OCI-LY7 (cell line): ENCODE measurements around the gene DDHD1. TPM values are rescaled to one million over a fixed set of nuclear protein-coding genes. Genes with fewer than 3 reads are reported as not detected.

Source experiments
- BruUV-seq: library from RNA; stranded (reverse); fragments of 400-500 nt; replicated peaks from 2 replicates; lab custom pipeline; 2021; lab: Mats Ljungman, UMichigan
- CTCF ChIA-PET: fragments of 300-600 bp; sonication (Branson Sonifier 250); formaldehyde crosslinking; loops from one replicate; lab custom pipeline; 2022; ENCODE audit warnings: antibody characterized with exemption; ENCODE audit not compliant: unreplicated experiment; lab: Charles Lee
- POLR2A ChIA-PET: fragments of 300-600 bp; sonication (Branson Sonifier 250); formaldehyde crosslinking; loops from one replicate; lab custom pipeline; 2022; ENCODE audit warnings: antibody characterized with exemption; lab: Charles Lee
- DNase-seq: peaks from one replicate; pipeline ENCODE4 v3.0.0-alpha.2; 2015; ENCODE audit warnings: low spot score
- H2AFZ ChIP-seq: fragments of 200-600 bp; sonication (generic), shearing (Covaris generic); 2 replicates; pipeline ENCODE4 v1.6.1; 2014; ENCODE audit warnings: mild to moderate bottlenecking, antibody characterized with exemption, low read length, moderate library complexity
- H3K27ac ChIP-seq: fragments of 200-600 bp; sonication (generic); 2 replicates; pipeline ENCODE4 v1.5.1; 2014; ENCODE audit warnings: mixed run types, low read depth, mild to moderate bottlenecking, moderate library complexity, low read length, inconsistent platforms; ENCODE audit not compliant: poor library complexity, severe bottlenecking
- H3K36me3 ChIP-seq: fragments of 200-600 bp; sonication (generic); 2 replicates; pipeline ENCODE4 v1.6.1; 2014; ENCODE audit warnings: mild to moderate bottlenecking, antibody characterized with exemption, low read length, moderate library complexity, mixed read lengths; ENCODE audit not compliant: insufficient read depth
- H3K4me1 ChIP-seq: fragments of 200-600 bp; sonication (generic); 2 replicates; pipeline ENCODE4 v1.5.1; 2014; ENCODE audit warnings: mild to moderate bottlenecking, low read length; ENCODE audit not compliant: insufficient read depth, poor library complexity, severe bottlenecking
- H3K4me2 ChIP-seq: fragments of 200-600 bp; sonication (generic); 2 replicates; pipeline ENCODE4 v1.6.1; 2014; ENCODE audit warnings: mild to moderate bottlenecking, low read length
- H3K4me3 ChIP-seq: fragments of 200-600 bp; sonication (generic); 2 replicates; pipeline ENCODE4 v1.5.1; 2014; ENCODE audit warnings: mild to moderate bottlenecking, low read depth, low read length; ENCODE audit not compliant: poor library complexity, severe bottlenecking
- H3K79me2 ChIP-seq: fragments of 200-600 bp; sonication (generic); 2 replicates; pipeline ENCODE4 v1.6.1; 2016; ENCODE audit warnings: low read depth, mild to moderate bottlenecking, low read length, moderate library complexity, mixed read lengths; ENCODE audit not compliant: insufficient read depth
- H3K9me2 ChIP-seq: fragments of 200-600 bp; sonication (generic); 2 replicates; pipeline ENCODE4 v1.6.1; 2016; ENCODE audit warnings: mild to moderate bottlenecking, low read length, mixed read lengths; ENCODE audit not compliant: insufficient read depth
- H3K9me3 ChIP-seq: fragments of 200-600 bp; sonication (generic); 2 replicates; pipeline ENCODE4 v1.6.1; 2014; ENCODE audit warnings: mild to moderate bottlenecking, mixed run types, low read length, mixed read lengths
- H4K20me1 ChIP-seq: fragments of 200-600 bp; sonication (generic); 2 replicates; pipeline ENCODE4 v1.6.1; 2014; ENCODE audit warnings: mild to moderate bottlenecking, antibody characterized with exemption, low read length, moderate library complexity, mixed read lengths; ENCODE audit not compliant: insufficient read depth
- CTCF ChIP-seq: fragments of 200-600 bp; sonication (generic); conservative IDR thresholded peaks from 2 replicates; pipeline ENCODE4 v1.5.1; 2014; ENCODE audit warnings: mild to moderate bottlenecking, antibody characterized with exemption, low read length, moderate library complexity, mixed read lengths
- EZH2phosphoT487 ChIP-seq: fragments of 200-600 bp; sonication (generic); IDR thresholded peaks from 2 replicates; pipeline ENCODE4 v1.6.1; 2018; ENCODE audit warnings: low read depth, borderline replicate concordance, mild to moderate bottlenecking, mixed run types, antibody characterized with exemption, low read length, moderate library complexity, mixed read lengths
- intact Hi-C: fragments of 100-400 bp; cut with micrococcal nuclease; formaldehyde crosslinking; loops from one replicate; pipeline ENCODE4 v1.10.0; 2022; ENCODE audit not compliant: unreplicated experiment
- total RNA-seq, 2 experiments: library from RNA; depleted of rRNA in 1 of 2; stranded (reverse); fragments of >200 nt in 1 of 2; shearing (Covaris generic) in 1 of 2; gene quantifications; 2 replicates each; pipeline ENCODE4 v1.2.3, GENCODE V29; 2014 to 2022

The DDHD1 gene
- total RNA-seq, 2 experiments from 2014 or later, result 28.7 to 45.2 TPM

GRCh38 chr14:53017837-53018236 is 135.3 kb downstream of the DDHD1 start:
- no TSS peak for BruUV-seq
- POLR2A ChIA-PET, result interaction anchor here (0.7 kb wide), 1 partner anchor 36 kb away, joined by 3 read pairs; no protein-coding TSS in a partner anchor

GRCh38 chr14:53016919-53017318 is 136.2 kb downstream of the DDHD1 start:
- H3K36me3 ChIP-seq, result no peaks in the 10 kb centered on the region
- CTCF ChIA-PET, result no interaction called here
- no peaks in the 10 kb centered on the region for H3K9me2 ChIP-seq
- no peaks in the 10 kb centered on the region for H3K9me3 ChIP-seq
- H4K20me1 ChIP-seq, result no peaks in the 10 kb centered on the region; the same call in 1 of the 2 replicates
- no peaks in the 10 kb centered on the region for H3K79me2 ChIP-seq
- no peak overlapping the region for H3K4me2 ChIP-seq
- no peak for TF ChIP-seq EZH2phosphoT487
- no peak for TF ChIP-seq CTCF
- H3K4me3 ChIP-seq, result no peak overlapping the region
- POLR2A ChIA-PET, result no interaction called here
- intact Hi-C loops, result no loop called here
- DNase-seq, result no peak
- no TSS peak for BruUV-seq
- no peaks in the 10 kb centered on the region for H3K4me1 ChIP-seq
- H3K27ac ChIP-seq, result no peak overlapping the region
- H2AFZ ChIP-seq, result no peak overlapping the region

More at GRCh38 chr14:53017837-53018236, 135.3 kb downstream of the DDHD1 start:
- no peaks in the 10 kb centered on the region for H3K9me3 ChIP-seq
- no peaks in the 10 kb centered on the region for H3K79me2 ChIP-seq
- H2AFZ ChIP-seq, result no peak overlapping the region
- no peak overlapping the region for H3K27ac ChIP-seq
- H3K4me1 ChIP-seq, result no peaks in the 10 kb centered on the region
- intact Hi-C loops, result no loop called here
- CTCF ChIA-PET, result no interaction called here
- DNase-seq, result no peak
- no peak overlapping the region for H3K4me2 ChIP-seq
- no peaks in the 10 kb centered on the region; the same call in 1 of the 2 replicates for H4K20me1 ChIP-seq
- H3K36me3 ChIP-seq, result no peaks in the 10 kb centered on the region
- H3K4me3 ChIP-seq, result no peak overlapping the region
- TF ChIP-seq EZH2phosphoT487, result no peak
- no peak for TF ChIP-seq CTCF
- H3K9me2 ChIP-seq, result no peaks in the 10 kb centered on the region

- no peak for TF ChIP-seq CTCF
- no peak for TF ChIP-seq EZH2phosphoT487
- H3K9me3 ChIP-seq, result no peaks in the 10 kb centered on the region
- intact Hi-C loops, result no loop called here
These were observed 136.6 kb downstream of the DDHD1 start for GRCh38 chr14:53016491-53016890.

More at GRCh38 chr14:53016491-53016890, 136.6 kb downstream of the DDHD1 start:
- H3K27ac ChIP-seq, result no peak overlapping the region
- no peak for DNase-seq
- ChIA-PET CTCF (no interaction called here), POLR2A (no interaction called here)
- no peaks in the 10 kb centered on the region for H3K9me2 ChIP-seq
- H3K4me1 ChIP-seq, result no peaks in the 10 kb centered on the region
- H3K4me3 ChIP-seq, result no peak overlapping the region
- H2AFZ ChIP-seq, result no peak overlapping the region
- H3K79me2 ChIP-seq, result no peaks in the 10 kb centered on the region
- BruUV-seq, result no TSS peak
- no peak overlapping the region for H3K4me2 ChIP-seq
- H3K36me3 ChIP-seq, result no peaks in the 10 kb centered on the region
- H4K20me1 ChIP-seq, result no peaks in the 10 kb centered on the region; the same call in 1 of the 2 replicates
